IPS DF 6.9 (cell line): ENCODE measurements around the gene MTF2.

Experiments used
- DNase-seq: peaks from one replicate; pipeline ENCODE4 v3.0.0-alpha.2; 2013; ENCODE audit warnings: low read depth, low spot score
- H3K27ac ChIP-seq: one replicate; pipeline ENCODE4 v1.5.1; 2013; ENCODE audit warnings: low read length, control low read depth
- H3K27me3 ChIP-seq: 2 replicates; pipeline ENCODE4 v1.6.1; 2013; ENCODE audit warnings: mild to moderate bottlenecking, low read length; ENCODE audit not compliant: control insufficient read depth, insufficient read depth
- H3K36me3 ChIP-seq: 2 replicates; pipeline ENCODE4 v1.6.1; 2013; ENCODE audit warnings: low read length; ENCODE audit not compliant: control insufficient read depth, insufficient read depth
- H3K4me1 ChIP-seq: 2 replicates; pipeline ENCODE4 v1.6.1; 2013; ENCODE audit warnings: low read length; ENCODE audit not compliant: control insufficient read depth, insufficient read depth
- H3K4me3 ChIP-seq: 2 replicates; pipeline ENCODE4 v1.5.1; 2013; ENCODE audit warnings: mild to moderate bottlenecking, low read length
- H3K9me3 ChIP-seq: 2 replicates; pipeline ENCODE4 v1.6.1; 2013; ENCODE audit warnings: low read length, inconsistent platforms; ENCODE audit not compliant: control insufficient read depth, insufficient read depth
- WGBS: extraction: QIAGEN DNeasy Blood & Tissue Kit; methylation state at CpG from one replicate; pipeline ENCODE4 v1.1.7; 2013; ENCODE audit warnings: mixed read lengths, missing lambda C conversion rate; ENCODE audit not compliant: insufficient read length, insufficient coverage; 5-methylcytosine and 5-hydroxymethylcytosine counted together

MTF2 gene

GRCh38 chr1:93136445-93136844 is 57.4 kb downstream of the MTF2 start:
- no peaks in the 10 kb centered on the region for H3K9me3 ChIP-seq
- no peaks in the 10 kb centered on the region for H3K27me3 ChIP-seq
- H3K36me3 ChIP-seq, result peaks cover 8% of the 10 kb centered on the region; the same call in 1 of the 2 replicates
- WGBS, result no CpG with 5 or more reads among the region's 5 CpGs
- no peak overlapping the region for H3K27ac ChIP-seq
- DNase-seq, result no peak
- no peak overlapping the region for H3K4me3 ChIP-seq
- no peaks in the 10 kb centered on the region for H3K4me1 ChIP-seq

- DNase-seq, result no peak
- no peaks in the 10 kb centered on the region for H3K9me3 ChIP-seq
- no peaks in the 10 kb centered on the region for H3K27me3 ChIP-seq
- H3K4me1 ChIP-seq, result no peaks in the 10 kb centered on the region
- H3K36me3 ChIP-seq, result peaks cover 8% of the 10 kb centered on the region; the same call in 1 of the 2 replicates
- no CpG with 5 or more reads among the region's 3 CpGs for WGBS
- H3K4me3 ChIP-seq, result no peak overlapping the region
- no peak overlapping the region for H3K27ac ChIP-seq
Measured at GRCh38 chr1:93137604-93138292, 58.7 kb downstream of the MTF2 start.

GRCh38 chr1:93140106-93140505 is 61.0 kb downstream of the MTF2 start:
- H3K36me3 ChIP-seq, result peaks cover 8% of the 10 kb centered on the region; the same call in 1 of the 2 replicates

GRCh38 chr1:93142161-93142560 is 63.1 kb downstream of the MTF2 start:
- no peak overlapping the region for H3K4me3 ChIP-seq
- H3K27ac ChIP-seq, result no peak overlapping the region
- H3K4me1 ChIP-seq, result no peaks in the 10 kb centered on the region
- WGBS, result 100% methylated on average over 1 of the region's 2 CpGs
- H3K27me3 ChIP-seq, result no peaks in the 10 kb centered on the region
- H3K36me3 ChIP-seq, result no peaks in the 10 kb centered on the region; the same call in 1 of the 2 replicates
- no peak for DNase-seq
- no peaks in the 10 kb centered on the region for H3K9me3 ChIP-seq

More at GRCh38 chr1:93140106-93140505, 61.0 kb downstream of the MTF2 start:
- WGBS, result no CpG with 5 or more reads among the region's 1 CpG
- Histone ChIP-seq H3K4me1 (no peaks in the 10 kb centered on the region), H3K9me3 (no peaks in the 10 kb centered on the region), H3K27me3 (no peaks in the 10 kb centered on the region), H3K27ac (no peak overlapping the region), H3K4me3 (no peak overlapping the region)
- DNase-seq, result no peak

- H3K27me3 ChIP-seq, result no peaks in the 10 kb centered on the region
- WGBS, result no CpG with 5 or more reads among the region's 1 CpG
- H3K4me3 ChIP-seq, result no peak overlapping the region
- H3K36me3 ChIP-seq, result no peaks in the 10 kb centered on the region
- no peak for DNase-seq
- no peak overlapping the region for H3K27ac ChIP-seq
- no peaks in the 10 kb centered on the region for H3K4me1 ChIP-seq
- H3K9me3 ChIP-seq, result no peaks in the 10 kb centered on the region
Measured at GRCh38 chr1:93143136-93143535, 64.1 kb downstream of the MTF2 start.

GRCh38 chr1:93143769-93144168 is 64.7 kb downstream of the MTF2 start:
- no peaks in the 10 kb centered on the region for H3K36me3 ChIP-seq
- H3K27me3 ChIP-seq, result no peaks in the 10 kb centered on the region
- no CpG with 5 or more reads among the region's 4 CpGs for WGBS

GRCh38 chr1:93148001-93148400 is 68.9 kb downstream of the MTF2 start:
- no peak for DNase-seq
- Histone ChIP-seq H3K27ac (no peak overlapping the region), H3K36me3 (no peaks in the 10 kb centered on the region; the same call in 1 of the 2 replicates), H3K4me3 (no peak overlapping the region), H3K4me1 (no peaks in the 10 kb centered on the region), H3K27me3 (no peaks in the 10 kb centered on the region), H3K9me3 (no peaks in the 10 kb centered on the region)
- no CpG with 5 or more reads among the region's 7 CpGs for WGBS

More at GRCh38 chr1:93143769-93144168, 64.7 kb downstream of the MTF2 start:
- no peaks in the 10 kb centered on the region for H3K9me3 ChIP-seq
- H3K4me3 ChIP-seq, result no peak overlapping the region
- no peaks in the 10 kb centered on the region for H3K4me1 ChIP-seq
- no peak for DNase-seq
- no peak overlapping the region for H3K27ac ChIP-seq

- H3K36me3 ChIP-seq, result no peaks in the 10 kb centered on the region; the same call in 1 of the 2 replicates
- no CpG with 5 or more reads among the region's 1 CpG for WGBS
Measured at GRCh38 chr1:93150729-93151128, 71.6 kb downstream of the MTF2 start.

GRCh38 chr1:93151474-93151873 is 72.4 kb downstream of the MTF2 start:
- no peaks in the 10 kb centered on the region for H3K4me1 ChIP-seq
- H3K27ac ChIP-seq, result no peak overlapping the region
- no peak overlapping the region for H3K4me3 ChIP-seq
- no peaks in the 10 kb centered on the region; the same call in 1 of the 2 replicates for H3K36me3 ChIP-seq
- no peaks in the 10 kb centered on the region for H3K27me3 ChIP-seq
- H3K9me3 ChIP-seq, result no peaks in the 10 kb centered on the region
- no peak for DNase-seq

More at GRCh38 chr1:93150729-93151128, 71.6 kb downstream of the MTF2 start:
- H3K27me3 ChIP-seq, result no peaks in the 10 kb centered on the region
- no peak for DNase-seq
- no peaks in the 10 kb centered on the region for H3K9me3 ChIP-seq
- H3K4me3 ChIP-seq, result no peak overlapping the region
- no peak overlapping the region for H3K27ac ChIP-seq
- no peaks in the 10 kb centered on the region for H3K4me1 ChIP-seq

- no peak for DNase-seq
- Histone ChIP-seq H3K27ac (no peak overlapping the region), H3K9me3 (no peaks in the 10 kb centered on the region), H3K36me3 (no peaks in the 10 kb centered on the region; the same call in 1 of the 2 replicates), H3K4me3 (no peak overlapping the region), H3K27me3 (no peaks in the 10 kb centered on the region), H3K4me1 (no peaks in the 10 kb centered on the region)
- no CpG with 5 or more reads among the region's 2 CpGs for WGBS
Measured at GRCh38 chr1:93152835-93153234, 73.8 kb downstream of the MTF2 start.

- Histone ChIP-seq H3K36me3 (no peaks in the 10 kb centered on the region), H3K27me3 (no peaks in the 10 kb centered on the region)
Measured at GRCh38 chr1:93154898-93155297, 75.8 kb downstream of the MTF2 start.

More at GRCh38 chr1:93154898-93155297, 75.8 kb downstream of the MTF2 start:
- Histone ChIP-seq H3K9me3 (no peaks in the 10 kb centered on the region), H3K4me3 (no peak overlapping the region), H3K27ac (no peak overlapping the region), H3K4me1 (no peaks in the 10 kb centered on the region)
- no peak for DNase-seq
